Measurements from ENCODE around the gene TMC7. TPM values are rescaled to one million over a fixed set of nuclear protein-coding genes. Genes with fewer than 3 reads are reported as not detected.

TMC7 gene
- total RNA-seq, 3 donors from 2014 or later (not counting 1 experiment from before 2014, with no cell fraction given) = not detected

GRCh38 chr16:19109288-19109664 is 125.5 kb downstream of the TMC7 start:
- H3K27ac Mint-ChIP-seq = no peak overlapping the region
- DNase-seq (no peak), ATAC-seq (no peak)
- no peak for TF ChIP-seq CTCF (IDR thresholded peaks at IDR 0.05)
- H3K4me3 ChIP-seq (ENCODE audit: low read length) = no peak overlapping the region
- no peaks in the 10 kb centered on the region for H3K27me3 ChIP-seq (ENCODE audit: control insufficient read depth, insufficient read depth, low read length)
- H3K9me3 Mint-ChIP-seq = no peaks in the 10 kb centered on the region
- no peaks in the 10 kb centered on the region for H3K9me3 ChIP-seq (ENCODE audit: control insufficient read depth, insufficient read depth, low read length)
- H3K4me1 Mint-ChIP-seq = no peaks in the 10 kb centered on the region
- no peak overlapping the region for H3K4me3 Mint-ChIP-seq
- H3K36me3 ChIP-seq (ENCODE audit: control insufficient read depth, insufficient read depth, low read length) = no peaks in the 10 kb centered on the region
- intact Hi-C loops (cut with micrococcal nuclease) = no loop called here
- peaks cover 4% of the 10 kb centered on the region for H3K4me1 ChIP-seq (ENCODE audit: control insufficient read depth, insufficient read depth, low read length)
- peaks cover 12 to 24% of the 10 kb centered on the region in 2 donors for H3K27me3 Mint-ChIP-seq (ENCODE audit: low read depth in 2 of 2)
- no peak overlapping the region for H3K27ac ChIP-seq (ENCODE audit: low read length)
- WGBS (ENCODE audit: insufficient coverage) = 78% methylated on average over 4 of the region's 4 CpGs
- no peaks in the 10 kb centered on the region for H3K36me3 Mint-ChIP-seq

GRCh38 chr16:19110537-19111360 is 127.0 kb downstream of the TMC7 start:
- H3K27me3 ChIP-seq (ENCODE audit: control insufficient read depth, insufficient read depth, low read length) = no peaks in the 10 kb centered on the region
- peaks cover 18 to 24% of the 10 kb centered on the region in 2 donors for H3K27me3 Mint-ChIP-seq (ENCODE audit: low read depth in 2 of 2)
- ATAC-seq = no peak

GRCh38 chr16:19112099-19112407 is 128.3 kb downstream of the TMC7 start:
- no peak for TF ChIP-seq CTCF (IDR thresholded peaks at IDR 0.05)
- H3K27me3 Mint-ChIP-seq (ENCODE audit: low read depth in 2 of 2) = peaks cover 18 to 37% of the 10 kb centered on the region in 2 donors
- WGBS (ENCODE audit: insufficient coverage) = 93% methylated on average over 2 of the region's 2 CpGs
- H3K4me1 Mint-ChIP-seq = peaks cover 0 to 2% of the 10 kb centered on the region in 2 donors
- no peak overlapping the region for H3K27ac Mint-ChIP-seq
- no peaks in the 10 kb centered on the region for H3K36me3 Mint-ChIP-seq
- no peaks in the 10 kb centered on the region for H3K9me3 Mint-ChIP-seq
- Histone ChIP-seq H3K9me3 (ENCODE audit: control insufficient read depth, insufficient read depth, low read length) (no peaks in the 10 kb centered on the region), H3K27ac (ENCODE audit: low read length) (no peak overlapping the region), H3K27me3 (ENCODE audit: control insufficient read depth, insufficient read depth, low read length) (no peaks in the 10 kb centered on the region), H3K4me3 (ENCODE audit: low read length) (no peak overlapping the region), H3K36me3 (ENCODE audit: control insufficient read depth, insufficient read depth, low read length) (no peaks in the 10 kb centered on the region), H3K4me1 (ENCODE audit: control insufficient read depth, insufficient read depth, low read length) (peaks cover 15% of the 10 kb centered on the region)
- ATAC-seq (no peak), DNase-seq (no peak)
- H3K4me3 Mint-ChIP-seq = no peak overlapping the region
- intact Hi-C loops (cut with micrococcal nuclease) = no loop called here

More at GRCh38 chr16:19110537-19111360, 127.0 kb downstream of the TMC7 start:
- H3K36me3 ChIP-seq (ENCODE audit: control insufficient read depth, insufficient read depth, low read length) = no peaks in the 10 kb centered on the region
- TF ChIP-seq CTCF (IDR thresholded peaks at IDR 0.05) = no peak
- H3K9me3 Mint-ChIP-seq = no peaks in the 10 kb centered on the region
- H3K4me1 ChIP-seq (ENCODE audit: control insufficient read depth, insufficient read depth, low read length) = peaks cover 10% of the 10 kb centered on the region
- H3K4me3 ChIP-seq (ENCODE audit: low read length) = no peak overlapping the region
- WGBS (ENCODE audit: insufficient coverage) = 90% methylated on average over 4 of the region's 4 CpGs
- no peaks in the 10 kb centered on the region for H3K9me3 ChIP-seq (ENCODE audit: control insufficient read depth, insufficient read depth, low read length)
- H3K36me3 Mint-ChIP-seq = no peaks in the 10 kb centered on the region
- no peak overlapping the region for H3K27ac Mint-ChIP-seq
- intact Hi-C loops (cut with micrococcal nuclease) = no loop called here
- H3K27ac ChIP-seq (ENCODE audit: low read length) = no peak overlapping the region
- no peaks in the 10 kb centered on the region for H3K4me1 Mint-ChIP-seq
- no peak for DNase-seq
- no peak overlapping the region for H3K4me3 Mint-ChIP-seq

Other genes with a start within 250 kb of the TMC7 start
- 1,000 to 10,000 TPM; 1,225 to 1,687 (median 1,635) TPM for gene RPS15A, start 193.6 kb upstream of the TMC7 start, total RNA-seq
- 100 to 1,000 TPM; 138 to 143 (median 140) TPM for gene ARL6IP1, start 182.4 kb upstream of the TMC7 start, total RNA-seq
- 100 to 1,000 TPM; 215 to 253 (median 246) TPM for gene SMG1, start 57.5 kb upstream of the TMC7 start, total RNA-seq
- gene COQ7, start 83.7 kb downstream of the TMC7 start, total RNA-seq = 10 to 100 TPM; 16.3 to 17.9 (median 17.1) TPM
- 1 to 10 TPM in 2 of 3 donors, under 1 TPM in 1; 0.18 to 5.7 (median 2.5) TPM for gene ITPRIPL2, start 130.0 kb downstream of the TMC7 start, total RNA-seq
- gene SYT17, start 184.3 kb downstream of the TMC7 start, total RNA-seq = 1 to 10 TPM in 1 of 3 donors, under 1 TPM in 1, not detected in 1; 0.65 to 1.6 TPM

Measured in natural killer cell (primary cell).